Keratinocyte (primary cell): ENCODE data around the gene SYPL2.

Source experiments
- CTCF ChIP-seq, 3 experiments: IDR thresholded peaks in 1 of 3; conservative IDR thresholded peaks in 1 of 3; optimal IDR thresholded peaks in 1 of 3; 2 replicates in 2 of 3; 3 replicates in 1 of 3; pipeline versions ENCODE3 to v1.5.1; 2011; ENCODE audit warnings: low read length in 3 of 3, mild to moderate bottlenecking in 3 of 3, moderate library complexity in 2 of 3, control low read depth in 1 of 3, inconsistent platforms in 1 of 3; ENCODE audit not compliant: insufficient read depth in 2 of 3; ENCODE audit errors: extremely low read depth in 1 of 3
- EZH2 ChIP-seq: IDR thresholded peaks from one replicate; pipeline ENCODE4 v1.6.1; 2012; ENCODE audit warnings: inconsistent platforms, mild to moderate bottlenecking, low read length, moderate library complexity

- TF ChIP-seq CTCF (optimal IDR thresholded peaks at IDR 0.05 in 1 of 3, IDR thresholded peaks at IDR 0.05 in 1 of 3, conservative IDR thresholded peaks at IDR 0.05 in 1 of 3; ENCODE audit: extremely low read depth in 1 of 3, insufficient read depth in 2 of 3, low read length in 3 of 3): no peak
- TF ChIP-seq EZH2: no peak
Measured at GRCh38 chr1:109516872-109517271, 50.5 kb downstream of the SYPL2 start.
